Stimulated activated naive B cell treated with anti-CD40 and anti-IgM and Interleukin-4, amounts not matched to agents 10 μg/mL and 1 μg/mL and 100 μg/mL, for 72 hours (primary cell): ENCODE results near the gene GAB4.
"Not testable (repeated sequence)": the region's sequence is repeated elsewhere in the genome, so short reads cannot be mapped to it uniquely, and the experiment has no call there.

Experiments
- ATAC-seq, 2 donors: fragments of 150-1000 bp; cut with Tn5 transposase; replicated peaks; 2 replicates each; pipeline ENCODE4 v1.10.0; 2021; ENCODE audit warnings: moderate library complexity in 1 of 2
- DNase-seq: peaks from one replicate; pipeline ENCODE4 v3.0.0; 2021
- H3K27ac Mint-ChIP-seq: one replicate; pipeline ENCODE4 v1.8.0; 2022; ENCODE audit warnings: mild to moderate bottlenecking, mixed read lengths
- H3K27me3 Mint-ChIP-seq, 2 donors: one replicate each; pipeline ENCODE4 v1.8.0; 2022; ENCODE audit warnings: mixed read lengths in 2 of 2
- H3K36me3 Mint-ChIP-seq, 2 donors: one replicate each; pipeline ENCODE4 v1.8.0; 2022; ENCODE audit warnings: mixed read lengths in 2 of 2, mild to moderate bottlenecking in 1 of 2
- H3K4me1 Mint-ChIP-seq, 2 donors: one replicate each; pipeline ENCODE4 v1.8.0; 2022; ENCODE audit warnings: mixed read lengths in 2 of 2, mild to moderate bottlenecking in 1 of 2
- H3K4me3 Mint-ChIP-seq, 2 donors: one replicate each; pipeline ENCODE4 v1.8.0; 2022; ENCODE audit warnings: mild to moderate bottlenecking in 2 of 2, mixed read lengths in 2 of 2, moderate library complexity in 1 of 2
- H3K9me3 Mint-ChIP-seq, 2 donors: one replicate each; pipeline ENCODE4 v1.8.0; 2022; ENCODE audit warnings: mixed read lengths in 2 of 2, mild to moderate bottlenecking in 1 of 2

The GAB4 gene

DNA sequence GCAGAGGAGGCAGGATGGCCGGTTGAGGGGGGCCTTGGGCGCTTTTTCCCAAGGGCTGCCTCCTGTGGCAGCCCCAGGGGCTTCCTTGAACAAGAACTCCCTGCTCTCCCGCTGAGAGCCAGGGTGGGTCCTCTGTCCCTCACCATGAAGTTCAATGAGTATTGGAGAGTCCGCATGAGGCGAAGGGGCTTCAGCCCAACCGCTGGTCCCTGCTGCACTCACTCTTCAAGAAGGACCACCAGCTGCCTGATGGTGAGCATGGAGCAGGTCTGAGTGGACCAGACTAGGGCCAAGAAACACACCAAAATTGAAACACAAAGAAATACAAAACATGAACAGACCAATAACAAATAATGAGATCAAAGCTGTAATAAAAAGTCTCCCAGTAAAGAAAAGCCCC lies 7.5 kb upstream of the GAB4 start:
- peaks cover 20 to 24% of the 10 kb centered on the region in 2 donors for H3K27me3 Mint-ChIP-seq

DNA sequence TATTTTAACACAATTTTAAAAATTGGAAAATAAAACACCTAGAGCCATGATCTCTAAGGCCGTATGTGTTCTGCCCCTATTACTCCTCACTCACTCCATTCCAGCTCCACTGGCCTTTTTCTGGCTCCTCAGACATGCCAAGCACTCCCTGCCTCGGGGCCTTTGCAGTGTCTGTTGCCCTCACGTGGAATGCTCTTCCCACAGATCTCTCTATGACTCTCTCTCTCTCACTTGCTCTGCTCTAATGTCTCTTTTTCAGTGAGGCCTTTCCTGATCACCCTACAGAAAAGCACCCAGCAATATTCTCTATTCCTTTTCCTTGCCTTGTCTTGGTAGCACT lies 6.0 kb upstream of the GAB4 start:
- peaks cover 23 to 26% of the 10 kb centered on the region in 2 donors for H3K27me3 Mint-ChIP-seq
- H3K9me3 Mint-ChIP-seq, H3K36me3 Mint-ChIP-seq, ATAC-seq, H3K4me3 Mint-ChIP-seq, DNase-seq, H3K4me1 Mint-ChIP-seq, H3K27ac Mint-ChIP-seq: not testable (repeated sequence)

More for the DNA sequence above, 7.5 kb upstream of the GAB4 start:
- H3K27ac Mint-ChIP-seq, H3K9me3 Mint-ChIP-seq, DNase-seq, H3K4me3 Mint-ChIP-seq, ATAC-seq, H3K36me3 Mint-ChIP-seq, H3K4me1 Mint-ChIP-seq: not testable (repeated sequence)

DNA sequence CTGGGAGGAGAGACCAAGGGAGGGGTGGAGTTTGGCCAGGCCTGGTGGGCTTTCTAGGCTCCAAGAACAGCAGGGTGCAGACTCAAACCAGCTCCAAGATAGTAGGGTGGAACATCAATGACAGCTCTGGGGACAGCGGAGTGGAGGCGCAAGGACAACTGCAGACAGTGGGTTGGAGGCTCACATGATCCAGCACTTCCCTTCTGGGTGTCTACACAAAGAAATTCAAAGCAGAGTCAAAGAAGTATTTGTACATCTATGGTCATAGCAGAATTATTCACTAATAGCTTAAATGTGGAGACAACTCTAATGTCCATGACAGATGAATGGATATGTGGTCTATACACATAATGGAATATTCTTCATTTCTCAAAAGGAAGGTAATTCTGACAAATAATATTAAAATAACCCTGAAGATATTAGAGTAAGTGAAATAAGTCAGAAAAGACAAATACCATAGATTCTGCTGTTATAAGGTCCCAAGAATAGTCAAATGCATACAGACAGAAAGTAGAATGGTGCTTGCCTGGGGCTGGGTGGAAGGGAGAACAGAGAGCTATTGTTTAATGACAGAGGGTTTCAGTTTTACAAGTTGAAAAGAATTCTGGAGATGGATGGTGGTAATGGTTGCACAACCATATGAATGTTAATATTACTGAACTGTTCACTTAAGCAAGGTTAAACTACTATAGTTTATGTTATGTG lies 5.5 kb upstream of the GAB4 start:
- H3K27ac Mint-ChIP-seq = no peak overlapping the region
- no peak overlapping the region for H3K4me3 Mint-ChIP-seq
- DNase-seq = no peak
- no peak for ATAC-seq
- H3K4me1 Mint-ChIP-seq = no peaks in the 10 kb centered on the region
- no peaks in the 10 kb centered on the region for H3K9me3 Mint-ChIP-seq
- peaks cover 27 to 30% of the 10 kb centered on the region in 2 donors for H3K27me3 Mint-ChIP-seq
- no peaks in the 10 kb centered on the region for H3K36me3 Mint-ChIP-seq

DNA sequence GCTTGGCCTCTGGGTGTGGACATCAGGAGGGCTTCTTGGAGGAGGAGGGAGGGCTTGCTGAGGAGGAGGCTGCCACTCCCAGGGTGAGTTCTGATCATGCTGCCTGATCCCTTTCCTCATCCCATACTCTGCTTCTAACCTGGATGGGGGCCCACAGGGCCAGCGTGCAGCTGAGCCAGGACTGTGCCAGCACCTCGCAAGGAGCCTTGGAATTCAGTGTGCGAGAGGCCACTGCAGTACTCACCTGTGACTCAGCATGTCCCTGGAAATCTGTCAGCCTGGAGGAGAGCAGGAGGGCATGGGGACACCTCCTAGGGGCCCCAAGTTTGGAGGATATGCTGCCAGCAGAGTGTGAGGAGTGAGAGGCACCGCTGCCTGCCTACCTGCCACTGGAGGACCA lies 4.2 kb upstream of the GAB4 start:
- H3K27ac Mint-ChIP-seq = no peak overlapping the region
- DNase-seq = no peak
- peaks cover 31 to 37% of the 10 kb centered on the region in 2 donors for H3K27me3 Mint-ChIP-seq
- peaks cover 0 to 2% of the 10 kb centered on the region in 2 donors for H3K4me1 Mint-ChIP-seq
- H3K9me3 Mint-ChIP-seq = no peaks in the 10 kb centered on the region
- no peaks in the 10 kb centered on the region for H3K36me3 Mint-ChIP-seq
- no peak overlapping the region for H3K4me3 Mint-ChIP-seq
- ATAC-seq = no peak

DNA sequence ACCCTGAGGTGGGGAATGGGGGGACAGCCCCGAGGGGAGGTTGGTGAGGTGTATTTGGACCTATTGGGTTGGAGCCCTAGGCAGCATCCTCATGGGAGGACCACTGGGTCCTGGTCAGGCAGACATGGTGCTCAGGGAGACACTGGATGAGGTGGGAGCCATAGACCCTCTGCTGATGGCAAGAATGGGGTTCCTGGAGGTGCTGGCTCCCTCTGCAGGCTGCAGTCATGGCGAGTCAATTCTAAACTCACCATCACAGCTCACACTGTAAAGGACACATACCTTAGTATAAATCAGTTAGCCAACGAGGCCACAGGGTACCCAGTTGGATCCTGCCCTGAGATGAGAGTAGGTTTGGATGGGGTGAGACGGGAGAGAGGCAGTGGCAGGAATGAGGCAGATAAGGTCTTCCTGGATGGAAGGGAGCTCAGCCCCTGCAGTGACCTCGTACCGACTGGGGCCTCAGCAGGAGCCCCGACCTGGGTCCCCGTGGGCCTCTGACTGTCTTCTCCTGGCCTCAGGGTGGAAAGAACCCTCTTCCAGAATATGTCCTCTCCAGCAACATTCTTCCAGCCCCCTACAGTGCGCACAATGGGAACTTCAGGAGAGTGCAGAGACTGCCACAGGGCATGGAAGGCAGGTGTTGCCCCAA lies 1.7 kb upstream of the GAB4 start:
- Mint-ChIP-seq H3K9me3 (peaks cover 4 to 7% of the 10 kb centered on the region in 2 donors), H3K27ac (no peak overlapping the region)
- ATAC-seq = peak in 1 of 2 donors; percentile 10

DNA sequence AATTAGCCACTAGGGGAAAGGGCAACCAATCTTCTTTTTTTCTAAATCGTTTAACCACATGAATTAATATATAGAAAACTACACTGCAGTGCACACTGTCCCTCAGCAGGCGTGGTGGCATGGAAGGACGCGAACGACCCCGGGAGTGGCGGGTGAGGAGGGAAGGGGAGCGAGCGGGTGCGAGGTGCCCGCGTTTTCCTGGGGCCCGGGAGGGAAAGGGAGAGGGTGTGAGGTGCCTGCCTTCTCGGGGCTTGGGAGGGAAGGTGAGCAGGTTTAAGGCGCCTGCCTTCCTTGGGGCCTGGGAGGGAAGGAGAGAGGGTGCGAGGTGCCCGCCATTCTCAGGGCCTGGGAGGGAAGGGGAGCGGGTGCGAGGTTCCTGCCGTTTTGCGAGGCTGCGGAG lies 765 bp downstream of the GAB4 start:
- peaks cover 61 to 63% of the 10 kb centered on the region in 2 donors for H3K27me3 Mint-ChIP-seq
- peaks cover 16 to 19% of the 10 kb centered on the region in 2 donors for H3K9me3 Mint-ChIP-seq
- no peak overlapping the region for H3K27ac Mint-ChIP-seq
- ATAC-seq (no peak), DNase-seq (no peak)
- peaks cover 0 to 4% of the 10 kb centered on the region in 2 donors for H3K36me3 Mint-ChIP-seq
- H3K4me3 Mint-ChIP-seq = no peak overlapping the region
- H3K4me1 Mint-ChIP-seq = peaks cover 0 to 2% of the 10 kb centered on the region in 2 donors

More for the DNA sequence above, 1.7 kb upstream of the GAB4 start:
- H3K4me3 Mint-ChIP-seq = no peak overlapping the region
- no peaks in the 10 kb centered on the region for H3K36me3 Mint-ChIP-seq
- H3K27me3 Mint-ChIP-seq = peaks cover 40 to 46% of the 10 kb centered on the region in 2 donors
- peaks cover 0 to 2% of the 10 kb centered on the region in 2 donors for H3K4me1 Mint-ChIP-seq
- DNase-seq = no peak

DNA sequence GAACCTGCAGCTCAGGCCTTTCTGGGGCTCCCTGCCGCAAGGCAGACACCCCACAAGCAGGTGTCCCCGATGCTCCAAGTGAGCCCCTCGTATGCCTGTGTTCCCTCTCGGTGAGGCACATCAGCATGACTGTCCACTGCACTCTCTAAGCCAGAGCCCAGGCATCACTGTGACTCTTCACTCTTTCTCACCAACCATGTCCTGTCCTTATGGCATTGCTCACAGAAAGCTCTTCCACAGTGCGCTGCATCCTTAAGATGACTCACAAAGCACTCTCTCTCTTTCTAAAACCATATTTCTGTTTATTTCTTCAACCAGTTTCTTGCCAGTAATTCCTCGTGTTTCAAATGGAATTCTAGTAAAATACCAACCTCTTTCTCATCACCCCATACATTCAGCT lies 18.1 kb downstream of the GAB4 start:
- Mint-ChIP-seq H3K4me3 (no peak overlapping the region), H3K27me3 (peaks cover 19 to 23% of the 10 kb centered on the region in 2 donors), H3K9me3 (peaks cover 0 to 3% of the 10 kb centered on the region in 2 donors), H3K36me3 (no peaks in the 10 kb centered on the region), H3K4me1 (no peaks in the 10 kb centered on the region), H3K27ac (no peak overlapping the region)
- ATAC-seq = no peak
- DNase-seq = no peak

DNA sequence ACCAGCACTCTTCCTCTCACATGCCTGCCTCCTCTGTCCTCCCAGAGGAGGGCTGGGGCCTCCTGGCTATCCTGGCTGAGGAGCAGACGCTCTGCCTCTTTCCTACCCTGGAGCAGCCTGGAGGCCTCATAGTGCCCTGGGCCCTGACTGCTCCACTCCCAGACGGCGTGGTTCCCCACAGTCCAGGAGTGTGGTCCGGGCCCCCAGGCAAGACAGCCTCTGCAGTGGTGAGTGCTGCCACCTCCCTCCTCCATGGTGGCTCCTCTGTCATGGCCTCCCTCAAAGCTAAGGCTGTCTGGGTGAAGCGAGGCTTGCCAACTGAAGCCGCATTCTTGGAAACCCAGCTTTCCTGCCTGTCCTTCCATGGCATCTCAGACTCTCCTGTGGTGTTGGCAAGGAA lies 19.8 kb downstream of the GAB4 start:
- H3K27ac Mint-ChIP-seq = no peak overlapping the region
- DNase-seq (no peak), ATAC-seq (peak in 1 of 2 donors; percentile 14)
- peaks cover 0 to 2% of the 10 kb centered on the region in 2 donors for H3K36me3 Mint-ChIP-seq
- no peak overlapping the region for H3K4me3 Mint-ChIP-seq
- H3K27me3 Mint-ChIP-seq = peaks cover 19 to 23% of the 10 kb centered on the region in 2 donors
- peaks cover 6 to 8% of the 10 kb centered on the region in 2 donors for H3K9me3 Mint-ChIP-seq
- H3K4me1 Mint-ChIP-seq = no peaks in the 10 kb centered on the region

DNA sequence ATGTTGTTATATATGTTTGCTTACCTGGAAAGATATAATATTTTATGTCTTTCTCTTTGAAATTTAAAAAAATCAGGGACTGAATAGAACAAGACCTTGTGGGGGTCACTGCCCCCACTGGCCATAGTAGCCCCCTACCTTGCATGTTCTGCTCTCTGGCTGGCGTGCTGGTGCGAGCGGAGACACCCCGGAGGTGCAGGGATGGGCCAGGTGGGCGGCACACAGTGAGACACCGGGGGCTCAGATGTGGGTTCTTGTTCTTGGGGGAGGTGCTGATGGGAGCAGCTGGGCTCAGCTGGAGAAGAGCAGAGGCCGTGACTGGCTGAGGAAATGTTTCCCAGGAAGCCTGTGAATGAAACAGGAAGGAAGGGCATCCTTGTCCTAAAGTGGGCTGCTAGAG lies 20.2 kb downstream of the GAB4 start:
- peaks cover 0 to 6% of the 10 kb centered on the region in 2 donors for H3K36me3 Mint-ChIP-seq
- DNase-seq (no peak), ATAC-seq (no peak)
- H3K9me3 Mint-ChIP-seq = peaks cover 9 to 10% of the 10 kb centered on the region in 2 donors
- no peak overlapping the region for H3K4me3 Mint-ChIP-seq
- no peak overlapping the region for H3K27ac Mint-ChIP-seq
- H3K4me1 Mint-ChIP-seq = no peaks in the 10 kb centered on the region
- peaks cover 19 to 23% of the 10 kb centered on the region in 2 donors for H3K27me3 Mint-ChIP-seq

DNA sequence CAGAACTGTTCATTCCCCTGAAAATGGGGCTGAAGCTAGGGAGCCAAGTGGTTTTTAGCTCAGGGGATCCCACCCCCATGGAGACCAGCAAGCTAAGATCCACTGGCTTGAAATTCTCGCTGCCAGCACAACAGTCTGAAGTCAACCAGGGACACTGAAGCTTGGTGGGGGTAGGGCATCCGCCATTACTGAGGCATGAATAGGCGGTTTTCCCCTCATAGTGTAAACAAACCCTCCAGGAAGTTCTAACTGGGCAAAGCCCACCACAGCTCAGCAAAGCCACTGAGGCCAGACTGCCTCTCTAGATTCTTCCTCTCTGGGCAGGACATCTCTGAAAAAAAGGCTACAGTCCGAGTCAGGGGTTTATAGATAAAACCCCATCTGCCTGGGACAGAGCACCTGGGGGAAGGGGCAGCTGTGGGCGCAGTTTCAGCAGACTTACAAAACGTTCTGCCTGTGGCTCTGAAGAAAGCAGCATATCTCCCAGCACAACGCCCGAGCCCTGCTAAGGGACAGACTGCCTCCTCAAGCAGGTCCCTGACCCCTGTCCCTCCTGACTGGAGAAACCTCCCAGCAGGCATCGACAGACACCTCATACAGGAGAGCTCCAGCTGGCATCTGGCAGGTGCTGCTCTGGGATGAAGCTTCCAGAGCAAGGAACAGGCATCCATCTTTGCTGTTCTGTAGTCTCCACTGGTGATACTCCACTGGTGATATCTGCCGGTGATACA lies 32.7 kb downstream of the GAB4 start:
- no peak overlapping the region for H3K4me3 Mint-ChIP-seq
- H3K9me3 Mint-ChIP-seq = peaks cover 4 to 6% of the 10 kb centered on the region in 2 donors
- ATAC-seq = no peak
- no peaks in the 10 kb centered on the region for H3K4me1 Mint-ChIP-seq
- H3K27me3 Mint-ChIP-seq = peaks cover 16 to 21% of the 10 kb centered on the region in 2 donors
- DNase-seq = no peak
- H3K27ac Mint-ChIP-seq = no peak overlapping the region
- no peaks in the 10 kb centered on the region for H3K36me3 Mint-ChIP-seq

DNA sequence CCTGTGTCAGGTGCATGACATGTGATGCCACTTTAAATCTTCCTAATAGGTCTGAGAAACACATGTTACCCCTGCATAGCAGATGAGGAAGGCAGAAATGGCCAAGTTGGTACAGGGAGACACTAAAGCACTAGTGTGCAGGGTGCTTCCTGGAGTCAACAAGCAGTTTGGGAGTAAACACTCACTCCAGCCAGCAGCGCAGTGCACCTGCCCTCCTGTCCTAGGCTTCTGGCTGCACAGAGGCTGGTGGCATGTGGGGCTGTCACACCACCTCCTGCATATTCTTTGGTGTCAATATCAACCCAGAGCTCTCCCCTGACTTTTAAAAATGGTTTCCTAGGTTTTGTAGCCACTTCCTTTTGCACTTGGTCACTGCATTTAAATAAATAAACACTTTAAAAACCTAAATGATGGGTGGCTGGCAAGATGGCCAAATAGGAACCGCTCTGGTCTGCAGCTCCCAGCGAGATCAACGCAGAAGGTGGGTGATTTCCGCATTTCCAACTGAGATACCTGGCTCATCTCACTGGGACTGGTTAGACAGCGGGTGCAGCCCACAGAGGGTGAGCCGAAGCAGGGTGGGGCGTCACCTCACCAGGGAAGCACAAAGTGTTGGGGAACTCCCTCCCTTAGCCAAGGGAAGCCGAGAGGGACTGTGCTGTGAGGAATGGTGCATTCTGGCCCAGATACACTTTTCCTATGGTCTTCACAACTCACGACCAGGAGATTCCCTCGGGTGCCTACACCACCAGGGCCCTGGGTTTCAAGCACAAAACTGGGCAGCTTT lies 33.5 kb downstream of the GAB4 start:
- Mint-ChIP-seq H3K9me3 (peaks cover 2 to 4% of the 10 kb centered on the region in 2 donors), H3K27ac (no peak overlapping the region), H3K4me3 (no peak overlapping the region), H3K27me3 (peaks cover 16 to 21% of the 10 kb centered on the region in 2 donors), H3K36me3 (no peaks in the 10 kb centered on the region), H3K4me1 (no peaks in the 10 kb centered on the region)
- DNase-seq (no peak), ATAC-seq (no peak)

DNA sequence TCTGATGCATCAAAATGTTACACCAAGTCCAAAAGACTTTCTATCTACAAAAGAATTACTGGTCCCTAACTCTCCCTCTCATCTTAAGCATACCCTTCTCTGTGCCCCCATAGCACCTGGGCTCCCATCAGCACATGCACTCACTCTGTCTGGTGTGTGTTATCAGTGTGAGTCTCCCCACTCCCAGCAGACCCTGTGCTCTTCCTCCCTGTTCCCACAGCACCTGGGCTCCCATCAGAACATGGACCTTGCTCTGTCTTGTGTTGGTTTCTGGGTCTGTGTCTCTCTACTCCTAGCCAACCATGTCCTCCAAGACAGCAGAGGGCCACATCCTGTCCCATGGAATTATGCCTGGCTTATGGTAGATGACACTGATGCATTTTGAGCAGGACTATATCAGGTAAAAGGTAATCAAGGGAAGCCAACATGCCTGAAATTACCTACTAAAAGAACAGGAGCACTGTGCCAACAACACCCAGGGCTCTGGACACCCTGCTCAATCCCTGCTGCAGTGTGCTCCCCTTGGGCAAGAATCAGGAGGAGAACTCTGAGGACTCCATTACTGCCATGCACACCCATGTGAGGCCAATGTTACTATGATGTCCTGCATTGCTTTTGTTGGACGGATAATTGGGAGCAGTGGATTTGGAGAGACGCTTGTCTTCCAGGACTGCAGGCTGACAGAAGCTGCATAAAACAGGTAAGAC lies 34.3 kb downstream of the GAB4 start:
- Mint-ChIP-seq H3K27ac (no peak overlapping the region), H3K4me1 (no peaks in the 10 kb centered on the region), H3K36me3 (no peaks in the 10 kb centered on the region), H3K9me3 (no peaks in the 10 kb centered on the region), H3K4me3 (no peak overlapping the region), H3K27me3 (peaks cover 16 to 21% of the 10 kb centered on the region in 2 donors)
- DNase-seq (no peak), ATAC-seq (no peak)

DNA sequence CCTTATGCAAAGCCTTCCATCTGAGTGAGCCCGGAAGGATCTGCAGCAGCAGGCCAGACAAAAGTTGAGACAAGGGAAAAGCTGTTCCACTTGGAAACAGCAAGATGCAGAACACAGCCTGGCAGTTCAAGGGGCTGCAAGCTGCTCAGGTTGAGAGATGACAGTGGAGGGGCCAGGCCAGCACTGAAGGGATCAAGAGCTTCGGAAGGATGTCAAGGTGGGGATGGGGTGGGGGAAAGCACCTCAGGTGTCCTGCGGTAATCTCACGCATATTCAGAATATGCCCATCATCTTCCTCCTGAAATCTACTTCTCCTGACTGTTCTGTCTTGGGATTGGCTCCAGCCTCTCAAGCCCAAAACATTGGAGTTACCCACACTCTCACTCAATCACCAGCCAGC lies 35.7 kb downstream of the GAB4 start:
- Mint-ChIP-seq H3K4me1 (no peaks in the 10 kb centered on the region), H3K9me3 (no peaks in the 10 kb centered on the region), H3K36me3 (no peaks in the 10 kb centered on the region), H3K4me3 (no peak overlapping the region), H3K27me3 (peaks cover 16 to 24% of the 10 kb centered on the region in 2 donors), H3K27ac (no peak overlapping the region)
- DNase-seq = no peak
- ATAC-seq = no peak
